ENCODE measurements around the gene ZNF586. TPM values are rescaled to one million over a fixed set of nuclear protein-coding genes. Genes with fewer than 3 reads are reported as not detected.
"Not testable (repeated sequence)": the region's sequence is repeated elsewhere in the genome, so short reads cannot be mapped to it uniquely, and the experiment has no call there.

ZNF586 gene
- total RNA-seq, 1 experiment from 2014 or later = 13.2 TPM

GRCh38 chr19:57803594-57804325 is 34.3 kb downstream of the ZNF586 start:
- Histone ChIP-seq H3K27ac (ENCODE audit: low read length) (peak overlapping the region; percentile 64), H3F3A (ENCODE audit: low read length, unreplicated experiment) (no peaks in the 10 kb centered on the region), H3K9me3 (ENCODE audit: low read length) (no peaks in the 10 kb centered on the region), H3K4me2 (ENCODE audit: low read length) (peak overlapping the region; percentile 82), H4K20me1 (ENCODE audit: low read length) (no peaks in the 10 kb centered on the region), H3K4me3 (ENCODE audit: low read length) (peak overlapping the region; percentile 62), H2AFZ (ENCODE audit: low read length) (peak overlapping the region; percentile 70), H3K4me1 (ENCODE audit: insufficient read depth, low read length) (peaks cover 40% of the 10 kb centered on the region), H3K9ac (ENCODE audit: low read length) (peak overlapping the region; percentile 39), H3K9me2 (replicated peaks; ENCODE audit: low read length) (no peaks in the 10 kb centered on the region), H3K36me3 (ENCODE audit: low read depth, low read length) (peaks cover 11% of the 10 kb centered on the region), H3K27me3 (ENCODE audit: low read length) (no peaks in the 10 kb centered on the region), H3K79me2 (ENCODE audit: low read length) (peaks cover 19% of the 10 kb centered on the region; the same call in 1 of the 2 replicates)
- no TSS peak for BruUV-seq (replicated peaks)
- intact Hi-C loops (cut with micrococcal nuclease) = loop anchor here (5.0 kb wide), 1 partner anchor 36 kb away; the partner anchor contains the start of gene ZNF586
- POLR2A ChIA-PET (ENCODE audit: unreplicated experiment) = no interaction called here
- CTCF ChIA-PET = no interaction called here
- TF ChIP-seq EZH2phosphoT487 (IDR thresholded peaks at IDR 0.05; ENCODE audit: borderline replicate concordance, low read length) = no peak
- TF ChIP-seq EZH2 (IDR thresholded peaks at IDR 0.05; ENCODE audit: low read length, unreplicated experiment) = no peak
- no peak for TF ChIP-seq CTCF (conservative IDR thresholded peaks at IDR 0.05; ENCODE audit: low read depth, low read length)
- ATAC-seq (peak; percentile 29), DNase-seq (peak; percentile 54)

GRCh38 chr19:57807541-57807940 is 38.1 kb downstream of the ZNF586 start:
- intact Hi-C loops (cut with micrococcal nuclease) = no loop called here
- no peak for DNase-seq
- H4K20me1 ChIP-seq (ENCODE audit: low read length) = no peaks in the 10 kb centered on the region
- H2AFZ ChIP-seq (ENCODE audit: low read length) = no peak overlapping the region
- no peaks in the 10 kb centered on the region for H3K9me3 ChIP-seq (ENCODE audit: low read length)
- H3K9ac ChIP-seq (ENCODE audit: low read length) = no peak overlapping the region
- BruUV-seq (replicated peaks) = no TSS peak
- no peaks in the 10 kb centered on the region for H3K9me2 ChIP-seq (replicated peaks; ENCODE audit: low read length)
- no peak overlapping the region for H3K4me2 ChIP-seq (ENCODE audit: low read length)
- H3F3A ChIP-seq (ENCODE audit: low read length, unreplicated experiment) = no peaks in the 10 kb centered on the region
- no peak overlapping the region for H3K4me3 ChIP-seq (ENCODE audit: low read length)
- ChIA-PET POLR2A (ENCODE audit: unreplicated experiment) (no interaction called here), CTCF (no interaction called here)
- peaks cover 25% of the 10 kb centered on the region for H3K79me2 ChIP-seq (ENCODE audit: low read length)
- TF ChIP-seq EZH2 (IDR thresholded peaks at IDR 0.05; ENCODE audit: low read length, unreplicated experiment) = no peak
- TF ChIP-seq CTCF (conservative IDR thresholded peaks at IDR 0.05; ENCODE audit: low read depth, low read length) = no peak
- no peak for TF ChIP-seq EZH2phosphoT487 (IDR thresholded peaks at IDR 0.05; ENCODE audit: borderline replicate concordance, low read length)
- H3K27me3 ChIP-seq (ENCODE audit: low read length) = no peaks in the 10 kb centered on the region
- peaks cover 20% of the 10 kb centered on the region for H3K36me3 ChIP-seq (ENCODE audit: low read depth, low read length)
- no peak overlapping the region for H3K27ac ChIP-seq (ENCODE audit: low read length)
- H3K4me1 ChIP-seq (ENCODE audit: insufficient read depth, low read length) = peaks cover 30% of the 10 kb centered on the region
- no peak for ATAC-seq

- Histone ChIP-seq H3K4me1 (ENCODE audit: insufficient read depth, low read length) (peaks cover 12% of the 10 kb centered on the region), H3K36me3 (ENCODE audit: low read depth, low read length) (peaks cover 23% of the 10 kb centered on the region), H3K79me2 (ENCODE audit: low read length) (peaks cover 40% of the 10 kb centered on the region)
- DNase-seq; ATAC-seq; BruUV-seq (replicated peaks); H4K20me1 ChIP-seq (ENCODE audit: low read length); H3K9me3 ChIP-seq (ENCODE audit: low read length); H3K27ac ChIP-seq (ENCODE audit: low read length); POLR2A ChIA-PET (ENCODE audit: unreplicated experiment); H3K4me3 ChIP-seq (ENCODE audit: low read length); H3F3A ChIP-seq (ENCODE audit: low read length, unreplicated experiment); H3K4me2 ChIP-seq (ENCODE audit: low read length); H2AFZ ChIP-seq (ENCODE audit: low read length); H3K9me2 ChIP-seq (replicated peaks; ENCODE audit: low read length); H3K9ac ChIP-seq (ENCODE audit: low read length); H3K27me3 ChIP-seq (ENCODE audit: low read length); CTCF ChIA-PET: not testable (repeated sequence)
- intact Hi-C loops (cut with micrococcal nuclease) = loop anchor here (10.0 kb wide), 2 partner anchors 176 to 344 kb away; partner anchors contain the start of genes ZNF211 and ZNF329
These were observed 41.2 kb downstream of the ZNF586 start for GRCh38 chr19:57810410-57811295.
